ENCODE data around the gene PAXX. TPM values are rescaled to one million over a fixed set of nuclear protein-coding genes. Genes with fewer than 3 reads are reported as not detected.

Gene PAXX
- total RNA-seq, 1 experiment from 2014 or later, result 44.1 TPM

GRCh38 chr9:136991993-136992818 is at the start of gene PAXX (continued):
- TF ChIP-seq PRDM15 (CRISPR knock-in tag; IDR thresholded peaks at IDR 0.05), result no peak
- TF ChIP-seq FOXP4 (CRISPR knock-in tag; IDR thresholded peaks at IDR 0.05), result no peak
- TF ChIP-seq NR3C1 (CRISPR knock-in tag; conservative IDR thresholded peaks at IDR 0.05; ENCODE audit: low read depth), result no peak
- TF ChIP-seq ZNF219 (CRISPR knock-in tag; IDR thresholded peaks at IDR 0.05; ENCODE audit: borderline replicate concordance), result no peak
- TF ChIP-seq NFYB (CRISPR knock-in tag; conservative IDR thresholded peaks at IDR 0.05; ENCODE audit: low read depth), result no peak
- peak; percentile 20; the same call in 1 of the 2 replicates for TF ChIP-seq ATF2 (CRISPR knock-in tag; IDR thresholded peaks at IDR 0.05; ENCODE audit: borderline replicate concordance, low read depth)
- no peak for TF ChIP-seq ZNF121 (CRISPR knock-in tag; IDR thresholded peaks at IDR 0.05)
- TF ChIP-seq NFE2L1 (CRISPR knock-in tag; IDR thresholded peaks at IDR 0.05), result no peak
- TF ChIP-seq ARID4B (CRISPR knock-in tag; IDR thresholded peaks at IDR 0.05; ENCODE audit: borderline replicate concordance), result peak; percentile 39; the same call in 1 of the 2 replicates
- TF ChIP-seq CREB1 (CRISPR knock-in tag; IDR thresholded peaks at IDR 0.05), result no peak
- TF ChIP-seq TEAD1 (CRISPR knock-in tag; IDR thresholded peaks at IDR 0.05), result no peak
- TF ChIP-seq ELF4 (CRISPR knock-in tag; IDR thresholded peaks at IDR 0.05; ENCODE audit: low read depth), result no peak
- no peak for TF ChIP-seq GRHL2 (CRISPR knock-in tag; IDR thresholded peaks at IDR 0.05; ENCODE audit: insufficient replicate concordance, severe bottlenecking)
- no peak for TF ChIP-seq RORB (CRISPR knock-in tag; IDR thresholded peaks at IDR 0.05)
- no peak for TF ChIP-seq EMX1 (CRISPR knock-in tag; IDR thresholded peaks at IDR 0.05)
- TF ChIP-seq TCF7 (CRISPR knock-in tag; IDR thresholded peaks at IDR 0.05; ENCODE audit: low read depth), result 0 out of 2 replicates have a peak, but pooled peaks have one; percentile 52
- TF ChIP-seq USF2 (CRISPR knock-in tag; IDR thresholded peaks at IDR 0.05), result no peak
- 0 out of 2 replicates have a peak, but pooled peaks have one; percentile 60 for TF ChIP-seq SMAD3 (CRISPR knock-in tag; IDR thresholded peaks at IDR 0.05; ENCODE audit: borderline replicate concordance)
- TF ChIP-seq SOX15 (CRISPR knock-in tag; IDR thresholded peaks at IDR 0.05), result no peak
- no peak for TF ChIP-seq AFF4 (CRISPR knock-in tag; IDR thresholded peaks at IDR 0.05; ENCODE audit: borderline replicate concordance)
- no peak; the same call in 1 of the 2 replicates for TF ChIP-seq ZNF317 (CRISPR knock-in tag; IDR thresholded peaks at IDR 0.05; ENCODE audit: borderline replicate concordance, low read depth)
- TF ChIP-seq ZNF423 (CRISPR knock-in tag; IDR thresholded peaks at IDR 0.05), result no peak

Data from WTC11 (cell line).